ENCODE measurements around the gene TREH.
A peak's percentile ranks its signal among the peaks of the same experiment; 100 is the strongest.

DNA sequence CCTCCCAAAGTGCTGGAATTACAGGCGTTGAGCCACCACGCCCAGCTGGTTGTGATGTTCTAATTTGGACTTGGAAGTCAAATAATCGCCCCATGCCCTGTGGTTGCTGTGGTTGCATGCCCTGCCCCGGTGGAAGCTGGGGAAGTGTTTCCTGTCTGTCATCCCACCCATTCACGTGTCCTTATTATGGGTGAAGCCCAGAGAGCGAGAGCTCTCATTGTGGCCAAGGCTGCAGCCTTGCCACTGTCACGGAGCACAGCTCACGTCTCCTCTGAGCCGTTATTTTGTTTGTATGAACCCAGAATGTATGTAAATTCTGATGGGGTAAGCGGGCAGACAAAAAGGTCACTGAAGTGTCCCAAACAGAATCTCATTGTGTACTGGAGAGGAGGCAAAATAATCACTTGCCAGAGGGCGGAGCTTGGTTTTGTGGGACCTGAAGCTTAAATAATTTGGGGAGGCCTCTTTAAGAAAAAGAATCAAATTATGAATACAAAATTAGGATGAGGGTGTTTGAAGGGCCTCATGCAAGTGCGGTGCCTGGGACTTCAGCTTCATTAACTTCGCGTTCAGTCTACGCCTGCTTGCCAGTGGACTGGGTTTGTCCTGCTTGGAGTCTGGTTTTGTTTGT, 25.8 kb upstream of the TREH start:
- TF ChIP-seq, protein P1, sequence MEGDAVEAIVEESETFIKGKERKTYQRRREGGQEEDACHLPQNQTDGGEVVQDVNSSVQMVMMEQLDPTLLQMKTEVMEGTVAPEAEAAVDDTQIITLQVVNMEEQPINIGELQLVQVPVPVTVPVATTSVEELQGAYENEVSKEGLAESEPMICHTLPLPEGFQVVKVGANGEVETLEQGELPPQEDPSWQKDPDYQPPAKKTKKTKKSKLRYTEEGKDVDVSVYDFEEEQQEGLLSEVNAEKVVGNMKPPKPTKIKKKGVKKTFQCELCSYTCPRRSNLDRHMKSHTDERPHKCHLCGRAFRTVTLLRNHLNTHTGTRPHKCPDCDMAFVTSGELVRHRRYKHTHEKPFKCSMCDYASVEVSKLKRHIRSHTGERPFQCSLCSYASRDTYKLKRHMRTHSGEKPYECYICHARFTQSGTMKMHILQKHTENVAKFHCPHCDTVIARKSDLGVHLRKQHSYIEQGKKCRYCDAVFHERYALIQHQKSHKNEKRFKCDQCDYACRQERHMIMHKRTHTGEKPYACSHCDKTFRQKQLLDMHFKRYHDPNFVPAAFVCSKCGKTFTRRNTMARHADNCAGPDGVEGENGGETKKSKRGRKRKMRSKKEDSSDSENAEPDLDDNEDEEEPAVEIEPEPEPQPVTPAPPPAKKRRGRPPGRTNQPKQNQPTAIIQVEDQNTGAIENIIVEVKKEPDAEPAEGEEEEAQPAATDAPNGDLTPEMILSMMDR (IDR thresholded peaks at IDR 0.05; ENCODE audit: low read depth, low read length): no peak
- TF ChIP-seq MYC (IDR thresholded peaks at IDR 0.05; ENCODE audit: low read depth, low read length): peak; percentile 44; the same call in 1 of the 2 replicates

Data from NB4 (cell line).